GM12864 (cell line): ENCODE data around the gene HELZ2.

ENCODE experiments used
- DNase-seq: peaks from one replicate; pipeline ENCODE4 v3.0.0-alpha.2; 2011; ENCODE audit warnings: low read depth
- H3K4me3 ChIP-seq: 2 replicates; pipeline ENCODE4 v1.5.1; 2011; ENCODE audit warnings: mild to moderate bottlenecking, low read depth, low read length, control low read depth
- TF ChIP-seq, protein P1 (sequence below): IDR thresholded peaks from 2 replicates; pipeline ENCODE4 v1.5.1; 2011; ENCODE audit warnings: low read depth, mild to moderate bottlenecking, moderate library complexity, low read length, control low read depth, inconsistent platforms; ENCODE audit errors: missing control alignments

The HELZ2 gene

DNA sequence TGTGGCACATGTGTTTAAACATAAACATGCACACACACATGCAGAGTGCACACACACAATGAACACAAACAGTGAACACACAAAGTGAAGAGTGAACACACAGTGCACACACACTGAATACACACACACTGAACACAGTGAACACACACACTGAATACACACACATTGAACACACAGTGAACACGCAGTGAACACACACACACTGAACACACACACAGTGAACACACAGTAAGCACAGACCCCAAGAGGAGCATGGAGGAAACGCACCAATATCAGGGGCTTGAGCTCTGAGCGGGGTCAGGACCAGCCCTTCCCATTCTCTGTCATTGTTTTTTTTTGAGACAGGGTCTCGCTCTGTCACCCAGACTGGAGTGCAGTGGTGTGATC is 17.1 kb upstream of the HELZ2 start:
- TF ChIP-seq, protein P1, sequence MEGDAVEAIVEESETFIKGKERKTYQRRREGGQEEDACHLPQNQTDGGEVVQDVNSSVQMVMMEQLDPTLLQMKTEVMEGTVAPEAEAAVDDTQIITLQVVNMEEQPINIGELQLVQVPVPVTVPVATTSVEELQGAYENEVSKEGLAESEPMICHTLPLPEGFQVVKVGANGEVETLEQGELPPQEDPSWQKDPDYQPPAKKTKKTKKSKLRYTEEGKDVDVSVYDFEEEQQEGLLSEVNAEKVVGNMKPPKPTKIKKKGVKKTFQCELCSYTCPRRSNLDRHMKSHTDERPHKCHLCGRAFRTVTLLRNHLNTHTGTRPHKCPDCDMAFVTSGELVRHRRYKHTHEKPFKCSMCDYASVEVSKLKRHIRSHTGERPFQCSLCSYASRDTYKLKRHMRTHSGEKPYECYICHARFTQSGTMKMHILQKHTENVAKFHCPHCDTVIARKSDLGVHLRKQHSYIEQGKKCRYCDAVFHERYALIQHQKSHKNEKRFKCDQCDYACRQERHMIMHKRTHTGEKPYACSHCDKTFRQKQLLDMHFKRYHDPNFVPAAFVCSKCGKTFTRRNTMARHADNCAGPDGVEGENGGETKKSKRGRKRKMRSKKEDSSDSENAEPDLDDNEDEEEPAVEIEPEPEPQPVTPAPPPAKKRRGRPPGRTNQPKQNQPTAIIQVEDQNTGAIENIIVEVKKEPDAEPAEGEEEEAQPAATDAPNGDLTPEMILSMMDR = no peak
- H3K4me3 ChIP-seq = no peak overlapping the region
- no peak for DNase-seq

DNA sequence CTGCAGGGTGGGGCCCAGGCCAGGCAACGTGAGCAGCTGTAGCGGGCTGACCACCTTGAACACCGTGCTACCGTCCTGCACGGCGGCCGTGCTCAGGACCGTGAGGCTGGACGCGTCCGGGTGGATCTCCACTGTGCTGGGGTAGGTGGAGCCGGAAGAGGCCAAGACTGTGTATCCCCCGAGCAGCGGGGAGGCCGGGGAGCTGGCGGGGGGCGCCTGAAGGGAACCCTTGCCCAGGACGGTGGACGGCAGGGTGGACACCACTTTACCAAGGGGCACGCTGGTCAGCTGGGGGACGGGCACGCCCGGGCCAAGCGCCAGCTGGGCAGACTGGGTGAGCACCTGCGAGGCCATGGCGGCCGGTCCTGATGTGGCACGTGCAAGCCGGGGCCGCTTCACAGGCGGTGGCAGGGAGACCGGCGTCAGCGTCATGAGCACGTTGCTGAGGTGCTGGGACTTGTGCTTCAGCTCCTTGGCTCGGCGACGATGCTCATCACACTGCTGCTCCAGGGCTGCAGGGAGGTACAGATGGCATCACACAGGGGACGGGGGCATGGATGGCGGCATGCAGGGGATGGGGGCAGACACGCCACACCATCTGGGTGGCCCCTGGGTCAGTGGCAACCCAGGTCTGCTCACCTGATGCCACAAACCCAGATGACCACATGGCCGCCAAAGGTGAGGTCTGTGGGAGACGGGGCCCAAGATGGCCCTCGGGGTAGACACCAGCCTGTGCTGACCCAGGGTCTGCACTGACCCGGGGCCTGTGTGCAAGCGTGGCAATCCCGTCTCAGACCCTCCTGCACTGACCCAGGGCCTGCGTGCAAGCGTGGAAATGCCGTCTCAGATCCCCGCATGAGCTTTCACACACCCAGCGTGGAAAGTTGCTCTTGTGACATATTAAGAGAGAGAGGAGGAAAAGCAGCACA is 16.4 kb upstream of the HELZ2 start:
- TF ChIP-seq, protein P1 = no peak

DNA sequence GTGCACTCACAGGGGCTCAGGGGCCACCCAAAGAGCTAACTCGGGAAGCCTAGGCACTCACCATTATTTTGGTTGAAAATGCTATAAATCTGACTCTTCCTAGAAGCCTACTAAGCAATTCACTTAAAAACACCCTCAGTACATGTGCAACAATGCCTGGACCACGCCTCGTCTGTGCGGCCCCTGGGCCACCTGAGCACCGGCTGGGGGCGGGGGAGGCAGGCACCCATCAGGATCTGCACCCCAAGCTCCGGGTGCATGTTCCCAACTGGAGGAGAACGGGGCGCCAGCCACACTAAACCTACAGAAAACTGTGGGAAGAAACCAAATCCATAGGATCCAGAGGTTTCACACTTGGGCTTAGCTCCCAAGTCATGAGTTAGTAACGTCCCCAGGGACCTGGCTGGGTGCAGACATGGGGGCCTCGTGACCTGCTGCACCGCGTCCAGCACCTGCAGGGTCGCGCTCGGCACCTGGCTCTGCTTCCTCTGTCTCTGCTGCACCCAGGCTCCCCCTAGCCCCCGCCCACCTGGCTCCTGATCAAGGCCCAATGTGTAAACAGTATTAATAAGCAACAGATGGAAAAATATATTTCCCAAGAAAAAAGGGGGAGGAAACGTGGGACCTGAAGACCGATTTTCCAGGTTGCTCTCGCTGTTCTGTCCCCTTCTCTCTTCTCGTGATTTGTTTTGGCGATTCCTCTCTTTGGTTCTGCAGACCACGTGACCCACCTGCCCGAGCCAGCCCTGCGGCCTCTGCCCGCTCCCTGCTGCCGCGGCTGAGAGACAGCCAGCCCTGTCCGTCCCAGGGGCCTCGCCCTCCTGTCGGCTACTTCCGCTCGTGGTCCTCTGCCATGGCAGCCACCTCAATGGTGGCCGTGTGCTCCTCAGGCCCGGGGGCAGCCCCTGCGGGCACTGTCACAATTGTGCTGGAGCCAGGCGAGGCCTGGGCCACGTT is 15.5 kb upstream of the HELZ2 start:
- DNase-seq = no peak
- TF ChIP-seq, protein P1 = no peak
- no peak overlapping the region for H3K4me3 ChIP-seq

More for the DNA sequence above, 16.4 kb upstream of the HELZ2 start:
- DNase-seq = no peak
- H3K4me3 ChIP-seq = no peak overlapping the region

DNA sequence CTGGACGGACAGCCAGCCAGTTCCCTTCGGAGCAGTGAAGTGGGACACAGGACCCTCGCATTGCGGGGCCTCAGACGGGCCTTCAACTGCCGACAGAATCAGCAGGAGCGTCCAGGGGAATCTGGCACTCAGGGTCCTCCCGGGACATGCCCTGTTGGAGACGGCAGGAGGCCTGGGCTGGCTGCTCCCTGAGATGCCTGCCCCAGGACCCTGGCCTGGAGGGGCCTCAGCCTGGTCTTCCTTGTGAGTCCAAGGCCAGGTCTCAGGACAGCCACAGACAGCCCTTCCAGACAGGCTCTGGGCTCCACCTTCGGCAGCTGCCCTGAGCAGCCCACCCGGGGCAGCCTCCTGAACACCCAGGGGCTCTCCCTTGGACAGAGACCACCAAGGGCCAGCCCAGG is 14.6 kb upstream of the HELZ2 start:
- no peak overlapping the region for H3K4me3 ChIP-seq
- DNase-seq = no peak
- TF ChIP-seq, protein P1 = no peak

- H3K4me3 ChIP-seq = no peak overlapping the region
- TF ChIP-seq, protein P1 = no peak
- DNase-seq = no peak
Observed at GRCh38 chr20:63587776-63588591, 13.9 kb upstream of the HELZ2 start.

DNA sequence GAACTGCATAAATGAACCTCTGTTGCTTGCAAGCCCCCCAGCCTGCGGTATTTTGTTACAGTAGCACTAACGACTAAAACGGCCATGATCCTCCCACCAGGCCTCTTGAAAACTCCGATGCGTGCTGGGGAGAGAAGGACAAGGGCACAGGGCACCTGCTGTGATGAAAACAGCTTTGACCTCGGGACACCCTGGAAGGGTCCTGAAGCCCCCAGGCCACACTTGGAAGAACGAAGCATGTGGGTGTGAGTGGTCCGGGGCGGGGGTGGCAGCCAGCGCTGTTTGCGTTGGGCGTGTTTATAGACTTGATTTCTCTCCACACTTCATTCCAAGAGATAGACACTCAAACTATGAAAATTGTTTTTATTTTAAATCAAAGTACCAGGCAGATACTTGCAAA is 13.2 kb upstream of the HELZ2 start:
- no peak for DNase-seq
- TF ChIP-seq, protein P1 = no peak
- H3K4me3 ChIP-seq = no peak overlapping the region
